K562 (cell line): ENCODE data around the gene VMP1. TPM values are rescaled to one million over a fixed set of nuclear protein-coding genes. Genes with fewer than 3 reads are reported as not detected.

Experiments used
- CBFA2T3 ChIP-seq: fragments of 450-650 bp; IDR thresholded peaks from 2 replicates; pipeline ENCODE4 v1.6.1; 2017
- CEBPG ChIP-seq, 3 experiments: fragments of 200-800 bp in 1 of 3; sonication (Bioruptor generic) in 1 of 3; sonication (generic) in 1 of 3; formaldehyde crosslinking in 1 of 3; IDR thresholded peaks in 2 of 3; conservative IDR thresholded peaks in 1 of 3; 2 replicates each; pipeline versions ENCODE4 v1.6.1 to v1.8.0; 2016 to 2022; ENCODE audit warnings: missing compliant biosample characterization in 2 of 3, missing genetic modification characterization in 2 of 3, mild to moderate bottlenecking in 1 of 3, missing genetic modification reagents in 1 of 3
- DDX20 ChIP-seq: fragments of 450-650 bp; IDR thresholded peaks from 2 replicates; pipeline ENCODE4 v1.6.1; 2016; ENCODE audit warnings: missing genetic modification characterization, low read depth, mild to moderate bottlenecking, missing compliant biosample characterization, moderate library complexity
- GTF2E2 ChIP-seq: fragments of 200-800 bp; sonication (Bioruptor generic); IDR thresholded peaks from 2 replicates; pipeline ENCODE4 v1.6.1; 2016; ENCODE audit warnings: missing genetic modification characterization, missing compliant biosample characterization
- JUN ChIP-seq, 2 experiments: sonication (generic) in 1 of 2; formaldehyde crosslinking in 1 of 2; IDR thresholded peaks; 2 replicates each; pipeline versions ENCODE4 v1.6.1 to v1.8.0; 2012 to 2022; ENCODE audit warnings: borderline replicate concordance in 2 of 2, mild to moderate bottlenecking in 2 of 2, improper control_type of control experiment in 1 of 2, low read depth in 1 of 2, low read length in 1 of 2, missing genetic modification reagents in 1 of 2
- NBN ChIP-seq: fragments of 450-650 bp; IDR thresholded peaks from 2 replicates; pipeline ENCODE4 v1.6.1; 2016; ENCODE audit warnings: low read depth, mild to moderate bottlenecking
- NCOA1 ChIP-seq: fragments of 450-650 bp; IDR thresholded peaks from 2 replicates; pipeline ENCODE4 v1.6.1; 2016; ENCODE audit warnings: low read depth
- PHF8 ChIP-seq: fragments of 200-600 bp; sonication (generic); IDR thresholded peaks from 2 replicates; pipeline ENCODE4 v1.6.1; 2012; ENCODE audit warnings: mixed run types, mild to moderate bottlenecking, inconsistent platforms, low read length, moderate library complexity, borderline replicate concordance
- RBM39 ChIP-seq: fragments of 200-400 bp; formaldehyde crosslinking; optimal IDR thresholded peaks from 2 replicates; pipeline ENCODE3; 2018; ENCODE audit warnings: low read depth, low read length
- SMAD3 ChIP-seq: fragments of 450-650 bp; formaldehyde crosslinking; conservative IDR thresholded peaks from 2 replicates; pipeline ENCODE4 v1.4.0; 2020; ENCODE audit warnings: mild to moderate bottlenecking
- SMARCE1 ChIP-seq: fragments of 450-650 bp; IDR thresholded peaks from 2 replicates; pipeline ENCODE4 v1.7.1; 2016; ENCODE audit warnings: mild to moderate bottlenecking
- SUPT5H ChIP-seq: fragments of 450-650 bp; IDR thresholded peaks from 2 replicates; pipeline ENCODE4 v1.6.1; 2016
- TEAD1 ChIP-seq, 2 experiments: fragments of 450-650 bp in 1 of 2; sonication (generic) in 1 of 2; formaldehyde crosslinking; IDR thresholded peaks; 2 replicates each; pipeline versions ENCODE4 v1.4.0 to v1.8.0; 2020 to 2022; ENCODE audit warnings: mild to moderate bottlenecking in 2 of 2, missing genetic modification reagents in 1 of 2
- TOE1 ChIP-seq, 2 experiments: fragments of 450-650 bp in 1 of 2; sonication (generic) in 1 of 2; formaldehyde crosslinking in 1 of 2; IDR thresholded peaks; 2 replicates each; pipeline versions ENCODE4 v1.7.1 to v1.8.0; 2016 to 2022; ENCODE audit warnings: borderline replicate concordance in 2 of 2, mild to moderate bottlenecking in 2 of 2, antibody characterized with exemption in 1 of 2, inconsistent platforms in 1 of 2, low read depth in 1 of 2, missing genetic modification reagents in 1 of 2, moderate library complexity in 1 of 2
- USF1 ChIP-seq: sonication (generic); formaldehyde crosslinking; IDR thresholded peaks from 2 replicates; pipeline ENCODE4 v1.9.0; 2022; ENCODE audit warnings: mild to moderate bottlenecking, missing genetic modification reagents
- VEZF1 ChIP-seq: fragments of 200-800 bp; sonication (Bioruptor generic); IDR thresholded peaks from 2 replicates; pipeline ENCODE4 v1.6.1; 2017; ENCODE audit warnings: missing genetic modification characterization, missing compliant biosample characterization
- ZFP91 ChIP-seq: sonication (generic); formaldehyde crosslinking; IDR thresholded peaks from 2 replicates; pipeline ENCODE4 v1.8.0; 2022; ENCODE audit warnings: mild to moderate bottlenecking, missing genetic modification reagents
- ZNF133 ChIP-seq: fragments of 250-450 bp; sonication (Bioruptor Pico); IDR thresholded peaks from 2 replicates; pipeline ENCODE4 v1.4.0; 2020; ENCODE audit warnings: mild to moderate bottlenecking
- ZNF134 ChIP-seq: fragments of 250-450 bp; sonication (Bioruptor Pico); conservative IDR thresholded peaks from 2 replicates; pipeline ENCODE4 v1.4.0; 2020
- ZNF239 ChIP-seq: fragments of 250-450 bp; sonication (Bioruptor Pico); IDR thresholded peaks from 2 replicates; pipeline ENCODE4 v1.4.0; 2020; ENCODE audit warnings: mild to moderate bottlenecking
- ZNF347 ChIP-seq: fragments of 450-650 bp; formaldehyde crosslinking; IDR thresholded peaks from 2 replicates; pipeline ENCODE4 v1.4.0; 2020; ENCODE audit warnings: low read depth, mild to moderate bottlenecking, moderate library complexity
- ZNF57 ChIP-seq: fragments of 450-650 bp; formaldehyde crosslinking; IDR thresholded peaks from 2 replicates; pipeline ENCODE4 v1.4.0; 2020; ENCODE audit warnings: mild to moderate bottlenecking, moderate library complexity
- ZNF76 ChIP-seq: fragments of 250-450 bp; sonication (Bioruptor Pico); IDR thresholded peaks from 2 replicates; pipeline ENCODE4 v1.4.0; 2020; ENCODE audit warnings: mild to moderate bottlenecking, moderate library complexity, borderline replicate concordance
- polyA plus RNA-seq, 8 experiments: library from polyadenylated mRNA; depleted of rRNA in 4 of 8; stranded (reverse) in 5 of 8; unstranded in 3 of 8; fragments of >200 nt; fragmentation: Nextera tagmentation in 2 of 8; fragmentation: Illumina TruSeq in 1 of 8; extraction: Ambion mirVana in 2 of 8; extraction: Trizol in 1 of 8; gene quantifications; 2 replicates each; pipeline versions ENCODE4 v1.2.1 to v1.2.3, GENCODE V29; 2011 to 2014; ENCODE audit warnings: inconsistent platforms in 1 of 8, missing spikeins in 1 of 8
- total RNA-seq, 7 experiments: library from RNA; depleted of rRNA in 6 of 7; stranded (reverse); fragments of >200 nt in 6 of 7; fragmentation: Illumina TruSeq in 2 of 7; extraction: Trizol in 2 of 7; gene quantifications; 2 replicates each; pipeline versions ENCODE4 v1.2.1 to v1.2.3, GENCODE V29; 2011 to 2021; ENCODE audit warnings: low replicate concordance in 1 of 7

The VMP1 gene
- total and polyA plus RNA-seq, 9 of the 15 experiments (the other 6 are each of a cell fraction or from before 2014, with no cell fraction given) = 123 to 304 (median 151) TPM

DNA sequence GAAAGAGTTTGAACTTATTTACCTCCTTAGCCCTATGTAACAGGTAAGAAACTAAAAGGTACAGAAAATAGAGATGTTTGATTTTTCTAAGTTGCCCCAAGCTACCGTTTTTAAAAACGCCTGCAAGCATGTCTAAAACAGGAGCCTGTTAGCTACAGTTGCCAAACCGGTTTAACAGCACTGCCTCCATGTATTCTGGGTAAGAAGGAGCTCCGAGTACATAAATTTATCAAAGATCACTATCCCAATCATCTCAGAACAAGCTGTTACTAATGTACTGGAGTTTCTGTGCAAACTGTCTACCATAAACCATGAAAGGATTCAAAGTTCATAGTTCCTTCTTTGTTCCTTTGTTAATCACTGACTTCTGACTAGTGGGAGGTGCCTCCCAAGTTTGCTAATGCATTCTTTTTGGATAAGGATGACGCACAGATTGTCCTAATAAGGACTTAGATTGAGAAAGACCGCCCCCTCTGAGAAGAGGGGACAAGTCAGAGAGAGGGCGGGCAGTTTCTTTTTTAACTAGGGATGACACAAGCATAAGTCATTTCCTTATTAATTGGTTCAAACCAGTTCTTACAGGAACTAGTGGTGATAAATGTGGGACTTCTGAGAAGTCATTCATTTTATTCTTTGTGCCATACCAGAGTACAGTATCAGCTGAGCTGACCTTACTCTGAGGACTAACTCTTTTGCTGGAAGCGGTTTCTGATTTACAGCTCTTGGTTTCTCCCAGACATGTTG, 130.0 kb downstream of the VMP1 start (continued):
- TF ChIP-seq ZFP91 (CRISPR knock-in tag) (no peak), RBM39 (no peak), ZNF347 (CRISPR knock-in tag) (peak; percentile 60; the same call in 1 of the 2 replicates), SMAD3 (CRISPR knock-in tag) (peak; percentile 95), CEBPG (CRISPR knock-in tag; IDR thresholded peaks at IDR 0.05) (no peak; the same call in 1 of the 2 replicates), CEBPG (tag; conservative IDR thresholded peaks at IDR 0.05 in 1 of 2, IDR thresholded peaks at IDR 0.05 in 1 of 2) (peak; percentile 78 to 85), DDX20 (tag) (peak; percentile 79), JUN (IDR thresholded peaks at IDR 0.05; ENCODE audit: borderline replicate concordance, low read depth, low read length) (peak; percentile 84), JUN (CRISPR knock-in tag; IDR thresholded peaks at IDR 0.05; ENCODE audit: borderline replicate concordance) (no peak), ZNF76 (CRISPR knock-in tag) (0 out of 2 replicates have a peak, but pooled peaks have one; percentile 47), TEAD1 (CRISPR knock-in tag; IDR thresholded peaks at IDR 0.05) (peak in 1 of 2 experiments; percentile 88; a peak in 2 of 4 replicates), ZNF57 (CRISPR knock-in tag) (no peak), ZNF133 (CRISPR knock-in tag) (no peak), VEZF1 (CRISPR knock-in tag) (peak; percentile 71), SMARCE1 (no peak), TOE1 (IDR thresholded peaks at IDR 0.05; ENCODE audit: borderline replicate concordance) (peak; percentile 75), TOE1 (CRISPR knock-in tag; IDR thresholded peaks at IDR 0.05; ENCODE audit: borderline replicate concordance, low read depth) (no peak), ZNF239 (CRISPR knock-in tag) (peak; percentile 75), NBN (peak; percentile 93), ZNF134 (CRISPR knock-in tag) (peak; percentile 64; the same call in 1 of the 2 replicates), GTF2E2 (tag) (peak; percentile 99), SUPT5H (peak; percentile 98), USF1 (CRISPR knock-in tag) (no peak), PHF8 (no peak; the same call in 1 of the 2 replicates), NCOA1 (peak; percentile 82), CBFA2T3 (peak; percentile 49; the same call in 1 of the 2 replicates)
